GM20431 (cell line): ENCODE measurements around the gene SPOCK1.

Source experiments
- in situ Hi-C: fragments of 300-500 bp; cut with MseI, MboI; formaldehyde crosslinking; loops from one replicate; pipeline ENCODE4 v1.15.0; 2020; ENCODE audit warnings: low sequenced_read_pairs; ENCODE audit not compliant: unreplicated experiment

SPOCK1 gene

DNA sequence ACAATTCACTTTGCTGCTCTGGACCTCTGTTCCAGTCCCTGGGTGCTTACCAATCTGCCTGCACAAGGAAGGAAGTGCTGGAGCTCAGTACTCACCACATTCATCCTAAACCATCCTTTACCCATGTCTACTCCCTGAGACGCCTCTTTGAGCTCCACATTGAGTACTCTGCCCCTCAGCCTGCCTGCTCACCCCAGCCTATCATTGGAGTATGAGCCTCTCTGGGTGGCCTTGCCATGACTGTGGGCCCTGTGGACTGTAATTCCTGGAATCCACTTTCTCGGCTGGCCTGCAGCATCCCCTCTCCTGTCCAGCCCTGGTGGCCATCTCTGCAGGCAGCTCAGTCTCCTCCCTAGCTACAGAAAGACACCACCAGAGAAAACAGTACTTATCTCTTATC lies 428.6 kb downstream of the SPOCK1 start:
- in situ Hi-C loops: no loop called here

DNA sequence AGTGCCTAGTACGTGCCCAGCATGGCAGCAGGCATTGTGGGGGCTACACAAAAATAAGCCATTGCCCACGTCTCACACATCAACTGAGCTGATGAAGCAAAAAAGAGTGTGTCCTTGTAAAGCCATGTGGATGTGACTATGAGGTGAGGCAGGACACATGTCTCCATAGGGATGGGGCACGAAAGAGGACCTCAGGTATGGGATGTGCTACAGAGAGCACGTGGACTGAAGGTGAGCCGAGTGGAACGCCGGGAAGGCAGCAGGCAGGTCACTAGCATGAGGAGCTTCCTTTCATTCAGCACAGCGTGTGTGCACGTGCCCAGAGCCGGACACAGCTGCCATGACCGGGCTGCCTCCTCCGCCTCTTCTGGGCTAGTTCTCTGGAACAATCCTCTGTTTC lies 429.8 kb downstream of the SPOCK1 start:
- in situ Hi-C loops: no loop called here

DNA sequence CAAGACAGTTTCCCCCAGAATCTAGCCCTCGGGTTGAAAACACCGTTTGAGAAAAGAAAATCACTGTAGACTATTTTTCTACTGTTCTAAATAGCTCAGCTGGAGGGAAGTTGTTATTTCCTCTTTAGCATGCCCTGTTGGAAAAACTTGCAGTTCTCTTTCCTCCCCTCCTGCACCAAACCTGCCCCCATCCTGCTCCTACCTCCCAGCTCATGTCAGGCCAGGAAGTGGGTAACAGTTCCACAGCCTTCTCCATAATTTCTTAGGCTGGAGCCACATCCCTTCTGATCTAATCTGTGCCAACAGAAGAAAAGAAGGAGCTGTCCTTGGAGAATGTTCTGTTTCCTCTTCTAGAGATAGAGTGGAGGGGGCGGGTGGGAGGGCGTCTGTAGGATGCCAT lies 437.7 kb downstream of the SPOCK1 start:
- in situ Hi-C loops: no loop called here

DNA sequence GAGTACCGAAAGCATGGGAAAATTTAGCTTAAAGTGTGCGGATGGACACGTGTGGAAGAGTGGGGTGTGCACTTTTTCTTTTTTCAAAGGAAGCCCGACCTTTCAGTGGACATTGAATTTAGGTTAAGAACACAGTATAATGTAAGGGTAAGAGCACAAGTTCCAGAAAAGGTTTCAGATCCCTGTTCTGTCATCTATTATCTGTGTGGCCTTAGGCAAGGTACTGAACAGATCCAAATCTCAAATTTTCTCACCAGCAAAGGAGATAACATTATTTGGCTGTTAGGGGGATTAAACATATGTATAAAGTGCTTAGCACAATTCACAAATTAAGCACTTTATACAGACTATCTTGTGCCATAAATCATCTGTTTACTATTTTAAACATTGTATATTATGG lies 441.0 kb downstream of the SPOCK1 start:
- in situ Hi-C loops: no loop called here

DNA sequence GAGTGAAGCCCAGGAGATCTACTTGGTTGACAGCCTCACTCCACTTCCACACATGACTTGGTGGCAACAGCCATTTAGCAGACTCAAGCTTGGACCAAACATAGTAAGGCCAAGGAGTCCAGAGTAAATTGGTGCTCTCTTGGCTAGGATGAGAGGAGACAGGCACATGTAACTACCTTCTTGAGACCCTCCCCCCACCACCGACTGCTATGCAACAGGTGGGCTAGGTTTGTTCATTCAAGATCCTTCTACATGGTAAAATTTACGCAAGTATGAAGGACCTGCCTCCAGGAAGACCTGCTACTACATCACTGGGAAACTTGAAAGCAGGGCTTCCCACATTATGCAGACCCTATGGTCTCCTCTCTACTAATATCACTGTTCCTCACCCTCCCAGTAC lies 442.4 kb downstream of the SPOCK1 start:
- in situ Hi-C loops: no loop called here

DNA sequence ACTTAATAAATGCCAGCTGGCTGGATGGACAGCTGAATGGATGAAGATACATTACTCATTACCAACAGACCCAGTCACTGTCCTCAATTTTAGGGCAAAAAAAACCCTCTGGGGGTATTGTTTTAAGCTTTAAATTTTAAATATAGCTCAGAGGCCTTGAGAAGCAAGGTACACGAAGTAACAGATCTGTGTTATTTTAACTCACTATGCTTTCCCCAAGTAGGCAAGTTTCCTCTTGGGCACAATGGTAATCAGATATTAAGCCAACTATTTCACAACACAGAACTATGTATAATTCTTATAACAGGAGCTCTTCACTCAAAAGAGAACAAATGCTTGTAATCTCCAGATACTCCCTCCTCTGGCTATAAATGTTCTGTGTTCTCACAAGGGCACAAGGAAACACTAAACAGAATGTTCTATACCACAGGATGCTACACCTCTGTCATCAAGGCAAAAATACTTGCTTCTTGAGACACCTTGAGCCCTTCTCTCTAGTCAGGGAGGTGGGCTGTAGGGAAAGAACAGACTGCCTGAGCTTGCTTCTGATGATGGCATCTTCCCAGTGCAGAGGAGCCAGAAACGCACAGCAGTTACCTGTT lies 443.8 kb downstream of the SPOCK1 start:
- in situ Hi-C loops: no loop called here

DNA sequence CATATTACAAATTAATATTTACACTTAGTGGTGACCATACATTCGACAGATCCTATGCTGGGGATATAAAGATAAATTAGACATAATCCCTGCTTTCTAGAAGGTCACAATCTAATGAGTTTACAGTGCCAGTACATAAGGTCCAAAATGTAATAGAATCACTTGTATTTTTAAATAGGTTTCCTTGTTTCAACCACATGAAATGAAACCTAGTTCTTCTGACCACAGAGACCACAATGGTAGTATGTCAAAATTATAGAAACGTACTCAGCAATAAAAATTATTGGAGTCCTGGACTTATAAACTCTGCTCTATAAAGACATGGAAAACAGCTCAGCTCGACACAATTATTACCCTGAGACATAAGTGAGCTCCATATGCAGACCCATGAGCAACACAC lies 444.3 kb downstream of the SPOCK1 start:
- in situ Hi-C loops: no loop called here

DNA sequence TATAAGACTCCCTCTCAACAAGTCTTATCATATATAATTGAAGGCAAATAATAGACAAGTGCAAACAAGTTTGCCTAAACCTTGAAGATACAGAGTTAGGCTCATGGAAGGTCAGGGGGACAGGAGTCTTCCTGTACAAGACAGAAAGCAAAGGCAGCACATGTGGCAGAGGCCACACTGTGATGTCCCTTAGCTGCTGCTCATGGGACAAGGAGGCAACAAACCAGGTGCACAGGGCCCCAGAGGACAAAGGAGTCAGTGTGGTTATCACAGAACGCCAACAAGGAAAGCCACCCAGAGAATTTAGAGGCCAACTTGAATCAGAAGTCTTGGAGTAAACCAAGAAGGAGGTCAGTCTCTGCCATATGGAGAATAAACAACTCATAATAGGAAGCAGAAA lies 444.8 kb downstream of the SPOCK1 start:
- in situ Hi-C loops: no loop called here

DNA sequence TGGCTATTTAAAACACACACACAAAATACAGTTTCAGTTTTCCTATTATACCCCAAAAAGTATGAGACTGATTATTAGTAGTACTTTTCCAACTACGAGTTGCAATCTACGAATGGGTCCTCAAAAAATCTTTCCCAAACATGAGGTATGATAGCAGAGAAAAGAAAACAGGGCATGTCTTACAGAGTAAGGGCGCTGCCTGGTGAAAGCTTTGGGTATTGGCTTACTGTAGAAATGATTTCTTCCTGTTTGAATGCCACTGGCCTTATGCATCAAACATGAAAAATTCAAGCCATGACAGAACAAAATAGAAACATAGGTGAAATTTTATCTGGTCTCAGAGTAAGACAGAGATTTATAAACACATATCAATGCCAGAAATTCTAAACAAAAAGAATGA lies 448.0 kb downstream of the SPOCK1 start:
- in situ Hi-C loops: no loop called here

DNA sequence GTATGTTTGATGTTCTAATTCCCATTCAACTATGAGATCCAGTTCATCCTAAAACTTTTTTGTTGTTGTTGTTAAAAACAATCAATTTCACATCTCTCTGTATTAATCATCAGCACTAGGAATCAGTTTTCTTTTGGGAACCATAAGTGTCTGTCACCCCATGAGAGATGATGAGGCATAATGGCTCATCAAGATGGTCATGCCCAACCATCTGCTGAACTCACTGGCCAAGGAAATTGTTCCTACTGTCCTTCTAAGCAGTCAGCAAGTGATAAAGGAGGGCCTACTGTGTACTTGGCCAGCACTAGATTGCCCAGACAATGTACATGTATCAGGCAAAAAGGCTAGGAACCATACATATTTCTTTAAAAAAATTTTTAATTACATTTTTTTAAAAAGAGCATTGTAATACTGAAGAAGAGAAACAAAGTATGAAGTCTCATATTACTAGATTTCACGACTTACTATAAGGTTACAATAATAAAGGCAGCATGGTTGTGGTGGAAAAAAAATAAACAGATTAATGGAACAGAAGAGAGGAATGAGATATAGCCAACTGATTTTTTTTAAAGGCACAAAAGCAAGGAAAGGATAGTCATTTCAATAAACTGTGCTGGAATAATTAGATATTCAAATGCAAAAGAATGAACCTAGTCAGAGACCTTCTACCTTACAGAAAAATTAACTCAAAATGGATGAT lies 458.3 kb downstream of the SPOCK1 start:
- in situ Hi-C loops: no loop called here

DNA sequence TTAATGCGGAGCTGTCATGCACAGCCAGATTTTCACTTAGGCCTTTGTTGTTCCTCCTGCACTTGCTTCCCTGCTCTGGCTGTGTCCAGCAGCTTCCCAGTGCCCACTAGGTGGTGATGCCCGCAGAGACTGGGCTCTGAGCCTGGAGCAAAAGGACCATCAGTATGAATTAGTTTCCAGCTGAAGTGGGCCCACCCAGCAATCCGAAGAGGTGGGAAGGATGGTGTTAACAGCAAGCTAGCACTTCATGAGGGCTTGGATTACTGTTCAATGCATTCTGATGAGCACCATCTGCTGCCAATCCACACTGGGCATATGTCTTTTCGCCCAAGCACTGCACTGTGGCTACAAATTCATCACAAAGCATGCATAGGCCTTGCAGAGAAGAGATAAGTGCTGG lies 459.1 kb downstream of the SPOCK1 start:
- in situ Hi-C loops: no loop called here

DNA sequence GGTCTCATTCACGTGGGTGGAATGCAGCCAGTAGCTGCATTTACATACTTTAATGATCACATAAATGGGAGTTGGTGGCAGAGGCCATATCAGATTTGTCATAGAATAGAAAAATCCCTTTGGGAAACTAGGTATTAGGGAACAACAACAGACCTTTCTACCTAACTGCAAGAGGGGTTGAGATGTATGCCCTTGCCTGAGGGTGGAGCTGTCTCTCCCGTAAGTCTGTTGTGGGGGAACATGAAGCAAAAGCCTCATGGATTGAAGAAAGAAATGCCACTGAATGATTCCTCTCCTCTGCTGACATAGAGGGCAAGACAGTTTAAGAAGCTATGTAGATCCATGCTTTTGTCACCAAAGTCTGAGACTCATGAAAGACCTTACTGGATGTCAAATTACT lies 461.3 kb downstream of the SPOCK1 start:
- in situ Hi-C loops: no loop called here

DNA sequence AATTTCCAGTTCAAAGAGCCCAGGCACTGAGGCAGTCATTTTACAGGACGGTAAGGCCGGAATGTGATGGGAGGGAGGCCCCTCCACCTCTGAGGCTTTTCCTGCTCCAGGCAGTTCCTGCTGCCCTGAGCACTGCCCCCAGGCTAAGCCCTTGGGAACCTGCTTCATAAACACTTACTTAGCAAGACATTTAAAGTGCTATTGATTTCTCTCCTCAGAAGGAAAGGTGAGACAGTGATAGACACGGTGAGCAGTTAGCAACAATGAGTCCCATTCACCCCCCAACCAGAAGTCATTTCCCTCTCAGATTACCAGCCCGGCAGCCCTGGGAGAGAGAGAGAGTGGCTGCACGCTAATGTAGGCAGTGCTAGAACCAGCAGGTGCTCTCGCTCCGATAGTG lies 462.5 kb downstream of the SPOCK1 start:
- in situ Hi-C loops: no loop called here

DNA sequence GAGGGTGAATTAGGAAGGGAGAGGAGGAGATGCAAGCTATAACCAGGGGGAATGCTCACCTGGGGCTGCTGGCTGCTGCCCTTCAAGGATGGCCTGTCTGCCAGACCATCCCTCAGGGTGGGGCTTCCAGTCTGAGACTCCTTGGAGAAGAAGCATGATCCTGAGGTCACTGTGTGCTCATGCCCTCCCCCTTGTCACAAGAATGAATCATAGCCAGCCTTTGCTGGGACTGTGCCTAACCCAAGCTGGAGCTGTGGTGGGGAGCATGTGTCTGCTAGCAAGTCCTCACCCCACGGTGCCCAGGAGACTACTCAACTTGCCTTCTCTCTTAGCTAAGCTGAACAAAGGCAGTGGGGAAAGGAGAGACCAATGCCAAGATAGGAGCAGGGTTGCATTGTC lies 463.6 kb downstream of the SPOCK1 start:
- in situ Hi-C loops: no loop called here

DNA sequence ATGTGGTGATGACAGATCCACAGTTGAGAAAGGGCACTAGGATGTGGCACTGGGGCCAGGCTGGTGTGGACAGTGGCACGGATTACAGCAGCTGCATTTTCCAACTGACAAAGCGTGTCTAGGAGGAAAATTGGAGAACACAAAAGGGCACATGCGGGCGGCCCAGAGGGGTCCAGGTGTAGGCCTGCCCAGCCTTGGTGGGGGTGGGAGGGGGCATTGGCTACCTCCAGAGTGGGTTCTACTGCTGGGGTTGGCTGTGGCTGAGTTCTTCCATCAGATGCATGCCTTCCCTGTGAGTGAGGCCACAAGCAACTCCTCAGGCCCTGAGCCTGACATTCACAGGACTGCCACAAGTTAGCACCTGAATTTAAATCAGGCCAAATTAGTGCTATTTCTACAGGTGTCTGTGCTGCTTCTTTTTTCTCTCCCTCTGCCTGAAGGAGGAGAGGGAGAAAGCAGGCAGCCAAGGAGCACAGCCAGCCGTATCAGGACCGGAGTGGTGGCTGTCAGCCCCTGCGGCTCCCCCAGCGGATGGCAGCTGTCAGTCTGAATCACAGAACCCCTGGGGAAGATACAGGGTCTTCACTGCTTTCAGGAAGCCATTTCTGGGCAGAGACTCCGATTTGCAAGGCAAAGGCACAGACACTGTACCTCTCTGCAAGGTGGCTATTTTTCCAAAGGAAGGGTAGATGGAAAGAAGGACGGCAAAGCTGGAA lies 464.2 kb downstream of the SPOCK1 start:
- in situ Hi-C loops: no loop called here

DNA sequence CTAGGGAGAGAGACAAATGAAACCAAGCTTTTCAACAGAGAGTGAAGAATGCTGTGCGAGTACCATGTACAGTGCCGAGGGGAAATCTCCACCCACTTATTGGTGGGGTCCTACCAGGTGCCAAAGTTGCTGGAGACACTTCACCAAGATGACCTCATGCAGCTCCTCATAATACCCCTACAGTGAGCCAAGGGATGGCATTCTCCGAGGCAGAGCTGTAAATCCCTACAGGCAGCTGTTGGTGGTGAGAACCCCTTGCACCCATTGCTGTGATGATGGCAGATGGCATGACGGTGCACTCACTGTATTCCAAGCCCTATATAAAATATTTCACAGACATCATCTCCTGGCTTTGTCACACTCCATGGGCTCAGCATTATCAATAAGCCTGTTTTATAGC lies 464.9 kb downstream of the SPOCK1 start:
- in situ Hi-C loops: no loop called here

DNA sequence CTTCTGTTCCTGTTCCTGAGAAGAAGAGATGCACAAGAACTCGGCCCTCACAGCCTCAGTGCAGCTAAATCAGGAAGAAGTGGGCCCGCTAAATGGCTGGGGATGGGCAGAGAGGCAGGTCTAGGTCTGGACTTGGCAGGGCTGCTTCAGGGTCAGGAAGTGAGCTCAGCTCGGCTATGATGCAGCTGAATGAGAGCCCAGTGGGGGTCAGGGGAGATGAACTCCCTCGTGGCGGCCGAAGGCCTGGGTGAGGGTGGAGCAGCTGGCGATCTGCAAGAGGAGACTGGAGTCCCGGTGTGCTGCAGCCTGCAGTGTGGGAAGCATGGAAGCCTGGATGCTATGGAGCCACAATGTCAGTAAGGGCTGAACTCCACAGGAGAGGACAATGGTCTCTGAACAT lies 466.2 kb downstream of the SPOCK1 start:
- in situ Hi-C loops: no loop called here

DNA sequence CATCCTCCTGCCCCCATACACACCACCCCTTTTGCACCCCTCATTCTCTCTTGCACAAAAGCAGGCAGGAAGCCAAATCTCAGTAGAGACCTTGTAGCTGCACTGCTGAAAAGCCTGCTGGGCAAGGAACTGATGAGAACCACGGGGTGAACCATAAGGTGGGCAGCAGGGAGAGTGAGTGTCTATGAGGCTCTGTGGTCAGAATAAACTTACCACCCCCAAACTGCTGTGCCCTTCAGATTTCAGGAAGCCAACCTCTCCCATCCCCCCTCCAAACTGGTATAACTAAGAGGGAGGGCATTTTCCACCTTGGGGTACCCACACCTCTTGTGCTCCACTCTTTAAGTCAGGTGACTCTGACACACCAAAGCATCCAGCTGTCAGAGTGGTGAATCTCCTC lies 471.4 kb downstream of the SPOCK1 start:
- in situ Hi-C loops: no loop called here

DNA sequence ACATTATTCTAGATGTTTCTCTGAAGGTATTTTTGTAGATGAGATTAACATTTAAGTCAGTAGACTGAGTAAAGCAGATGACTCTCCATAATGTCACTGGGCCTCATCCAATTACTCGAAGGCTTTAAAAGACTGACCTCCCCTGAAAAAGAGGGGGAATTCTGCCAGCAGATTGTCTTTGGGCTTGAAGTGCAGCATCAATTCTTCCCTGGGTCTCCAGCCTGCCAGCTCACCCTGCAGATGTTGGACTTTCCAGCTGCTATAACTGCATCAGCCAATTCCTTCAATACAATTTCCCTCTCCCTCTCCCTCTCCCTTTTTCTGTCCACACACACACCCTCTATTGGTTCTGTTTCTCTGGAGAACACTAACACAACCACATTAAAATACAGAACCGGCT lies 472.8 kb downstream of the SPOCK1 start:
- in situ Hi-C loops: no loop called here

DNA sequence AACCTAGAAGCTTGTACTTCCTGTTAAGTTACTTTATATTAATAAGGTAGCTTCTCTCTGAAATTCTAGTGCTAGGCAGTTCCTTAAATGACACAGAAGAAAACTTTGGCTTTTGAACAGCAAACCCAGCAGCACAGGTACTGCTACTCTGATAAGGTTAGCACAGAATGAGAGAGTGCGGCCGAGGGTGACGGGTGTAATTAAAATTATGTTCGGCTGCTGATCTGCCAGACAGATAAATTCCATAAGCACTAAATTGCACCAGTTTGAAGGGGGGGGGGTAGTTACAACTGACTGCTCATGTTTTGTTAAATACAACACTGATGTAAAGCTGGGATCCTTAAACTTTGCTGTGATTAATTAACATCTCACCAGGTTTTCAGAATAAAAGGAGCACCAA lies 475.1 kb downstream of the SPOCK1 start:
- in situ Hi-C loops: no loop called here

DNA sequence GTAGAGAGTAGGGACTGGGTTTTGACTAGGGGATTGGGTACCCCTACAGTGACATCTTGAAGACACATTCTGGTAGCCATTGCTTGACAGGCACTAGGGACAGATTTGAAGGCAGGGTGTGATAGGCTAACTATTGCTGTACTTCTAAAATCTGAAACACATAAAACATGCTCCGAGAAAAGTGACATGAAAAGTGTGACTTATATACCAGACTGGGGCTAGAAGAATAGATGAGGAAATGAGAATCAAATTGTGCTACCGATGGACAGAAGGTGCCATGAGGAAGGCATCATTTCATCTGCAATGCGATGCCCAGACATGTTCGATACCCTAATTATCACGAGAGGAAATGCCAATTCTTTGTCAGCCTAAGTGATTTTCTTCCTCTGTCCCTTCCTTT lies 475.8 kb downstream of the SPOCK1 start:
- in situ Hi-C loops: no loop called here

DNA sequence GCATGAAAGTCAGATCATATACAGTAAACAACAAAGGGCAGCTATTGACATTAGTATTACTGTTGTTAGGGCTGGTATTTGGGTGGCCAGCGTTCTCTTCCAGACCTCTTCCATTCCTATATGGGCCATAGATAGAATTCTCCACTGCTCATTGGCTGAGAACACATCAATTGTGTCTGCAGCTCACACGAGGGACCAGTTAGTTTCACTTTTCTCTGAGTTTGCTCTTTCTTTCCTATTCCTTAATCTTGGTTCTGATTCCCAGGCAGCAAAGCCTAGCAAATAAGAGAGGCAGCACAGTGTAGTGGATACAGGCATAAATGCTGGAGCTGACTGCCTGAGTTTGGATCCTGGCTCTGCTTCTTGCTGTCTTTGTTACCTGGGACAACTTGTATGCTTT lies 476.4 kb downstream of the SPOCK1 start:
- in situ Hi-C loops: no loop called here
